NCI-H69 (cell line): Measurements from ENCODE around the gene MAMLD1.

Experiments used
- DNase-seq: peaks from one replicate; lab custom pipeline; 2025; lab: John Stamatoyannopoulos, UW

The MAMLD1 gene

GRCh38 chrX:150502979-150503897 is 140.1 kb downstream of the MAMLD1 start:
- DNase-seq: no peak

- no peak for DNase-seq
Measured at GRCh38 chrX:150503898-150504219, 140.7 kb downstream of the MAMLD1 start.

- DNase-seq: no peak
Measured at GRCh38 chrX:150504397-150505182, 141.5 kb downstream of the MAMLD1 start.

- DNase-seq: no peak
Measured at GRCh38 chrX:150506020-150506419, 142.9 kb downstream of the MAMLD1 start.

GRCh38 chrX:150506486-150506885 is 143.4 kb downstream of the MAMLD1 start:
- peak; percentile 1 for DNase-seq

GRCh38 chrX:150507251-150507856 is 144.2 kb downstream of the MAMLD1 start:
- no peak for DNase-seq

- no peak for DNase-seq
Measured at GRCh38 chrX:150508018-150508417, 144.9 kb downstream of the MAMLD1 start.

GRCh38 chrX:150508451-150509367 is 145.6 kb downstream of the MAMLD1 start:
- no peak for DNase-seq

GRCh38 chrX:150509703-150510102 is 146.6 kb downstream of the MAMLD1 start:
- no peak for DNase-seq

- DNase-seq: no peak
Measured at GRCh38 chrX:150512461-150512901, 149.4 kb downstream of the MAMLD1 start.

GRCh38 chrX:150513544-150513943 is 150.4 kb downstream of the MAMLD1 start:
- no peak for DNase-seq

GRCh38 chrX:150514462-150514861 is 151.3 kb downstream of the MAMLD1 start:
- no peak for DNase-seq

GRCh38 chrX:150515801-150516200 is 152.7 kb downstream of the MAMLD1 start:
- DNase-seq: no peak

GRCh38 chrX:150517303-150517910 is 154.3 kb downstream of the MAMLD1 start:
- no peak for DNase-seq

- no peak for DNase-seq
Measured at GRCh38 chrX:150522494-150522893, 159.4 kb downstream of the MAMLD1 start.

- DNase-seq: no peak
Measured at GRCh38 chrX:150525061-150525919, 162.2 kb downstream of the MAMLD1 start.

GRCh38 chrX:150526692-150527091 is 163.6 kb downstream of the MAMLD1 start:
- DNase-seq: no peak

GRCh38 chrX:150527108-150527507 is 164.0 kb downstream of the MAMLD1 start:
- no peak for DNase-seq

GRCh38 chrX:150529587-150529986 is 166.5 kb downstream of the MAMLD1 start:
- DNase-seq: no peak

- DNase-seq: no peak
Measured at GRCh38 chrX:150530821-150531220, 167.7 kb downstream of the MAMLD1 start.
